GM06990 (cell line): Measurements from ENCODE around the gene AGTPBP1.
A peak's percentile ranks its signal among the peaks of the same experiment; 100 is the strongest.

Experiments used
- DNase-seq: peaks from one replicate; pipeline ENCODE4 v3.0.0-alpha.2; 2011; ENCODE audit not compliant: insufficient read length; ENCODE audit errors: extremely low read depth
- H3K27me3 ChIP-seq: replicated peaks from 2 replicates; pipeline ENCODE4 v1.6.0; 2011; ENCODE audit warnings: low read length; ENCODE audit not compliant: control insufficient read depth, insufficient read depth
- H3K36me3 ChIP-seq: 2 replicates; pipeline ENCODE4 v1.5.1; 2011; ENCODE audit warnings: low read length; ENCODE audit not compliant: control insufficient read depth, insufficient read depth
- H3K4me3 ChIP-seq: replicated peaks from 2 replicates; pipeline ENCODE4 v1.5.1; 2011; ENCODE audit warnings: low read depth, mild to moderate bottlenecking, control low read depth, low read length
- TF ChIP-seq, protein P1 (sequence below): IDR thresholded peaks from 2 replicates; pipeline ENCODE4 v1.5.1; 2011; ENCODE audit warnings: low read length, control low read depth, mild to moderate bottlenecking, inconsistent platforms; ENCODE audit not compliant: insufficient read depth, poor library complexity, severe bottlenecking

Gene AGTPBP1

DNA sequence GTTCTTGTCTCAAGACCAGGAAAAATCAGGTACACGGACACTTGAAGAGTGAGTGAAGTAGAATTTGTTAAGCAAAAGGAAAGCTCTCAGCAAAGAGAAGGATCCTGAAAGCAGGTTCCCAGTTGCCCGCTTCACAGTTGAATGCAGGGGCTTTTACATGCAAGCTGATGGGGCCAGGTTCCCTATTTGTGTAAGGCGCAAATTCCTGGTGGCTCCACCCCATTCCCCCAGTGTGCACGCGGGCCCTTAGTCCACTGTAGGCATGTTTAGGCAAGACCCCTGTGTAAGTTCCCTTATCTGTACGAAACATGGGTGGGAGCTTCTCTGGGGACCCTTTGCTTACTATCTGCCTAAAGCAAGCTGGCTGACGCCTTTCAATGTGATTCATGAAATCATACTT lies 2.7 kb upstream of the AGTPBP1 start:
- H3K27me3 ChIP-seq, result no peaks in the 10 kb centered on the region
- no peaks in the 10 kb centered on the region for H3K36me3 ChIP-seq
- no peak for DNase-seq
- no peak overlapping the region for H3K4me3 ChIP-seq
- TF ChIP-seq, protein P1, sequence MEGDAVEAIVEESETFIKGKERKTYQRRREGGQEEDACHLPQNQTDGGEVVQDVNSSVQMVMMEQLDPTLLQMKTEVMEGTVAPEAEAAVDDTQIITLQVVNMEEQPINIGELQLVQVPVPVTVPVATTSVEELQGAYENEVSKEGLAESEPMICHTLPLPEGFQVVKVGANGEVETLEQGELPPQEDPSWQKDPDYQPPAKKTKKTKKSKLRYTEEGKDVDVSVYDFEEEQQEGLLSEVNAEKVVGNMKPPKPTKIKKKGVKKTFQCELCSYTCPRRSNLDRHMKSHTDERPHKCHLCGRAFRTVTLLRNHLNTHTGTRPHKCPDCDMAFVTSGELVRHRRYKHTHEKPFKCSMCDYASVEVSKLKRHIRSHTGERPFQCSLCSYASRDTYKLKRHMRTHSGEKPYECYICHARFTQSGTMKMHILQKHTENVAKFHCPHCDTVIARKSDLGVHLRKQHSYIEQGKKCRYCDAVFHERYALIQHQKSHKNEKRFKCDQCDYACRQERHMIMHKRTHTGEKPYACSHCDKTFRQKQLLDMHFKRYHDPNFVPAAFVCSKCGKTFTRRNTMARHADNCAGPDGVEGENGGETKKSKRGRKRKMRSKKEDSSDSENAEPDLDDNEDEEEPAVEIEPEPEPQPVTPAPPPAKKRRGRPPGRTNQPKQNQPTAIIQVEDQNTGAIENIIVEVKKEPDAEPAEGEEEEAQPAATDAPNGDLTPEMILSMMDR, result no peak

DNA sequence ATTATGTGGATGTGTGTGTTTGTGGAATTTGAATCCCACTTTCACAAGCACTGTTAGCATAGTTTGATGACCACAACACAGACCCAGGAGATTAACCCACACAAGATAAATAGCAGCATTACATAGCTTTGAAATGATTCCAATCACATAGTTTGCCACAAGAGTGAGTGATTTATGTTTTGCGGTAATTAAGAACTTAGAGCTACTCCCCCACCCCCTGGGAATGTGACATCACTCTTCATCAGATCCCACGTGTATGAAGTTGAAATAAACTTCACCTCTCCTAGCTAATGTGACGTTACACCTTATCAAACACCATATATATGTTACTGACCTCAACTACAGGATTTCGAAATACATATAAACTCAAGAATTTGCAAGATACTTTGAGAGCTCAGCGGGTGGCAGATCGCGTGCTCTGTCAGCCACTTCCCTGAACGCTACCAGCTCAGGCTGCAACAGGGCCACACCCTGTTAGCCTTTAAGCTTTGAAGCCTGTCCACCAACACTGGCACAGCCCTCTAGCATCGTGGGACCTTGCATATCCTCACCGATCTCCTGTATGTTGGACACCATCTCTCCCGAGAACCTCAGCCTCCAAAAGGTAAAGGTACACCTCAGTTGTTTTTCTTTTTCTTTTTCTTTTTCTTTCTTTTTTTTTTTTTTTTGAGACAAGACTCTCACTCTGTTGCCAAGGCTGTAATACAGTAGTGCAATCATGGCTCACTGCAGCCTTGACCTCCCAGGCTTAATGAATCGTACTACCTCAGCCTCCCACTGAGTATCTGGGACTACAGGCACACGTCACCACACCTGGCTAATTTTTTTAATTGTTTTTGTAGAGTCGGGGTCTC lies 1.7 kb upstream of the AGTPBP1 start:
- H3K36me3 ChIP-seq, result no peaks in the 10 kb centered on the region
- H3K4me3 ChIP-seq, result no peak overlapping the region
- TF ChIP-seq, protein P1, result no peak
- H3K27me3 ChIP-seq, result no peaks in the 10 kb centered on the region
- no peak for DNase-seq

DNA sequence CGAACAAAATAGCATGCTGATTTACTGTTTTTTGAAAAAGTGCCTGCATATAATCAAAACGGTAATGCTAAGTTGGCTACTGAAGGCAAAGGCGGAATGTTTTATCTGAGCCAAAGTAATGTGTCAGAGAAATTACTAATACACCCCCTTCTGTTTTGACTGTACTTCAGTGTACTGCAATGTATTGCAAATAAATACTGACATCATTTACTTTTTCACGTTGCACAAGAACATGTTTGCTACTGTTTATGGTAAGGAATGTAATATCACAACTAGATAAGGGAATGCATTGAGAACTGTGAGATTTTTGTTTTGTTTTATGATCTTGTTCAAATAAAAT lies 813 bp upstream of the AGTPBP1 start:
- no peaks in the 10 kb centered on the region for H3K36me3 ChIP-seq
- TF ChIP-seq, protein P1, result no peak
- peak overlapping the region; percentile 70 for H3K4me3 ChIP-seq
- no peaks in the 10 kb centered on the region for H3K27me3 ChIP-seq
- no peak for DNase-seq

DNA sequence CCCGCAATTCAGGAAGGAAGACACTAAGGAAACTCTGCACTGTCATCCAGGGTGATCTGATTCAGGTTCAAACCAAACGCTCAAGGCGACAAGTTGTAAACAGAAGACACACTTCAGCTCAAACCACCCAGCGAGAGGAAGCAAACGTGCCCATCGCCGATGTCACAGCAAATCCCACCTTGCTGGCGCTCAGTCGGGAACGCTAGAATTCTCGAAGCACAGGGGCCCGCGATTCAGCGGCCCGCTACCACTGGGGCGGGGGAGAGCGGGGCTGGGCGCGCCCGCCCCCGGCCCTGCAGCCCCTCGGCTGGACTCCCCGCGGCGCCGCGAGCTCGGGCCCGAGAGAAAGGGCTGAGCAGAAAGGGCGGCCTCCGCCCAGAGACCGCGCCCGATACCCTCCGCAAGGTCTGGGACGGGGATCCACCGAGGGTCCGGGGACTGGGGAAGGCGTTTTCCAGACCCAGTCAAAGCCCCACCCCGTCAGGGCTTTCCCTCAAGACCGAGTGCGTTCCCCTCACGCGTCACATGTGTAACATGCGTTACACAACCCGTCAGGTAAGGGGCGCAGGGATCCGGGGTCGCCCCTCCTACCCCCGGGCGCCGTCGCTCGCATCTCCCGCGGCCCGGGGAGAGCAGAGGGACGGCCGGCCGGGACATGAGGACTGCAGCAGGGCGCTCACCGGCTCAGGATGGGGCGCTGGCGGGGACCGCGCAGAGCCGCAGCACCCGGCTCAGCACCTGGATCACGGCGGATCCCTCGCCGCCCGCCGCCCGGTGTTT lies 469 bp downstream of the AGTPBP1 start:
- no peaks in the 10 kb centered on the region for H3K36me3 ChIP-seq
- DNase-seq, result no peak
- no peaks in the 10 kb centered on the region for H3K27me3 ChIP-seq
- H3K4me3 ChIP-seq, result peak overlapping the region; percentile 92
- TF ChIP-seq, protein P1, result no peak

DNA sequence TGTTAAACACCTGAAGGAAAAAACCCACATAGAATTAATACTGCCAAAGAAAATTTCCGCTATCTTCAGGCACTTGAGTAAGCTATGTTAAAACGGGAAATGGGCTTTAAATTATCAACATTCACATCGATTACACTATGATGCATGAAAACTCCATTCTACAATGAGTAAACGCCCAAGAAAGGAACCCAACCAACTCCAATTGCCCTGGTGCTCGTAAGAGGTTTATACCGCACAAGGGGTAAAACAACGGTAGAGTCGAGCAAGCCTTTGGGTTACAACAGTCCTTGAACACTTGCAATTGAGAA lies 1.0 kb downstream of the AGTPBP1 start:
- Histone ChIP-seq H3K27me3 (no peaks in the 10 kb centered on the region), H3K36me3 (no peaks in the 10 kb centered on the region), H3K4me3 (peak overlapping the region; percentile 92)
- no peak for DNase-seq
- TF ChIP-seq, protein P1, result no peak
